NCI-H2029 (cell line): ENCODE results near the gene NRIP3.
"Not testable (repeated sequence)": the region's sequence is repeated elsewhere in the genome, so short reads cannot be mapped to it uniquely, and the experiment has no call there.

Experiments used
- DNase-seq: peaks from one replicate; lab custom pipeline; 2025; lab: John Stamatoyannopoulos, UW

Gene NRIP3

GRCh38 chr11:9016916-9017642 is 13.3 kb upstream of the NRIP3 start:
- DNase-seq = no peak

- peak; percentile 62 for DNase-seq
These were observed 11.9 kb upstream of the NRIP3 start for GRCh38 chr11:9015677-9016076.

- no peak for DNase-seq
These were observed 11.0 kb upstream of the NRIP3 start for GRCh38 chr11:9014826-9015225.

- no peak for DNase-seq
These were observed 9.6 kb upstream of the NRIP3 start for GRCh38 chr11:9013373-9013772.

- DNase-seq = not testable (repeated sequence)
These were observed 5.7 kb upstream of the NRIP3 start for GRCh38 chr11:9009538-9009937.

- DNase-seq = no peak
These were observed 4.9 kb upstream of the NRIP3 start for GRCh38 chr11:9008661-9009060.

- no peak for DNase-seq
These were observed 4.3 kb upstream of the NRIP3 start for GRCh38 chr11:9008011-9008550.

- DNase-seq = no peak
These were observed 1.3 kb upstream of the NRIP3 start for GRCh38 chr11:9005087-9005486.

- no peak for DNase-seq
These were observed 554 bp upstream of the NRIP3 start for GRCh38 chr11:9004183-9004926.

GRCh38 chr11:9002920-9003572 is 755 bp downstream of the NRIP3 start:
- DNase-seq = no peak

- no peak for DNase-seq
These were observed 2.1 kb downstream of the NRIP3 start for GRCh38 chr11:9001736-9002135.

GRCh38 chr11:8998017-8998416 is 5.8 kb downstream of the NRIP3 start:
- DNase-seq = no peak

- no peak for DNase-seq
These were observed 6.3 kb downstream of the NRIP3 start for GRCh38 chr11:8997451-8997850.

GRCh38 chr11:8989453-8989852 is 14.3 kb downstream of the NRIP3 start:
- no peak for DNase-seq

GRCh38 chr11:8988329-8989234 is 15.2 kb downstream of the NRIP3 start:
- no peak for DNase-seq

GRCh38 chr11:8987446-8987845 is 16.4 kb downstream of the NRIP3 start:
- DNase-seq = no peak

GRCh38 chr11:8986772-8987171 is 17.0 kb downstream of the NRIP3 start:
- not testable (repeated sequence) for DNase-seq

GRCh38 chr11:8985462-8985861 is 18.3 kb downstream of the NRIP3 start:
- no peak for DNase-seq

- DNase-seq = no peak
These were observed 20.2 kb downstream of the NRIP3 start for GRCh38 chr11:8983552-8983951.

- no peak for DNase-seq
These were observed 23.3 kb downstream of the NRIP3 start for GRCh38 chr11:8980485-8980884.

- DNase-seq = not testable (repeated sequence)
These were observed 24.4 kb downstream of the NRIP3 start for GRCh38 chr11:8979365-8979764.

- DNase-seq = no peak
These were observed 30.7 kb downstream of the NRIP3 start for GRCh38 chr11:8973121-8973520.
